GM23248 (cell line): Measurements from ENCODE around the gene ASMT. TPM values are rescaled to one million over a fixed set of nuclear protein-coding genes. Genes with fewer than 3 reads are reported as not detected.

Experiments
- DNase-seq: peaks from one replicate; pipeline ENCODE4 v3.0.0-alpha.2; 2015
- H2AFZ ChIP-seq: fragments of 200-600 bp; sonication (generic); 2 replicates; pipeline ENCODE4 v1.6.1; 2016; ENCODE audit warnings: antibody characterized with exemption
- H3F3A ChIP-seq: fragments of 200-600 bp; sonication (generic); 2 replicates; pipeline ENCODE4 v1.6.1; 2016; ENCODE audit warnings: mild to moderate bottlenecking, antibody characterized with exemption, mixed run types; ENCODE audit not compliant: insufficient read depth
- H3K27ac ChIP-seq: fragments of 200-600 bp; sonication (generic); 2 replicates; pipeline ENCODE4 v1.5.1; 2016; ENCODE audit warnings: mild to moderate bottlenecking
- H3K27me3 ChIP-seq: fragments of 200-600 bp; sonication (generic); replicated peaks from 2 replicates; pipeline ENCODE4 v1.6.1; 2016; ENCODE audit warnings: mild to moderate bottlenecking; ENCODE audit not compliant: insufficient read depth
- H3K36me3 ChIP-seq: fragments of 200-600 bp; sonication (generic); 2 replicates; pipeline ENCODE4 v1.6.1; 2016; ENCODE audit warnings: low read depth, mild to moderate bottlenecking
- H3K4me1 ChIP-seq: fragments of 200-600 bp; sonication (generic); 2 replicates; pipeline ENCODE4 v1.6.1; 2016; ENCODE audit warnings: mild to moderate bottlenecking; ENCODE audit not compliant: insufficient read depth
- H3K4me2 ChIP-seq: fragments of 200-600 bp; sonication (generic); one replicate; pipeline ENCODE4 v1.6.1; 2016; ENCODE audit warnings: mild to moderate bottlenecking; ENCODE audit not compliant: unreplicated experiment
- H3K4me3 ChIP-seq: fragments of 200-600 bp; sonication (generic); 2 replicates; pipeline ENCODE4 v1.5.1; 2016; ENCODE audit warnings: mild to moderate bottlenecking
- H3K79me2 ChIP-seq: fragments of 200-600 bp; sonication (generic); 2 replicates; pipeline ENCODE4 v1.6.1; 2016; ENCODE audit warnings: mild to moderate bottlenecking; ENCODE audit not compliant: insufficient read depth
- H3K9ac ChIP-seq: fragments of 200-600 bp; sonication (generic); 2 replicates; pipeline ENCODE4 v1.6.1; 2016; ENCODE audit warnings: mild to moderate bottlenecking
- H3K9me2 ChIP-seq: fragments of 200-600 bp; sonication (generic); 2 replicates; pipeline ENCODE4 v1.6.1; 2016; ENCODE audit warnings: mixed run types, mild to moderate bottlenecking, moderate library complexity; ENCODE audit not compliant: insufficient read depth
- H3K9me3 ChIP-seq: fragments of 200-600 bp; sonication (generic); one replicate; pipeline ENCODE4 v1.6.1; 2017; ENCODE audit warnings: low read depth
- H4K20me1 ChIP-seq: fragments of 200-600 bp; sonication (generic); 2 replicates; pipeline ENCODE4 v1.6.0; 2016; ENCODE audit not compliant: insufficient read depth
- EZH2 ChIP-seq: fragments of 200-600 bp; sonication (generic); IDR thresholded peaks from 2 replicates; pipeline ENCODE4 v1.6.1; 2018; ENCODE audit warnings: antibody characterized with exemption, mild to moderate bottlenecking; ENCODE audit not compliant: insufficient read depth, poor library complexity, severe bottlenecking
- EZH2phosphoT487 ChIP-seq: fragments of 200-600 bp; sonication (generic); IDR thresholded peaks from 2 replicates; pipeline ENCODE4 v1.6.1; 2018; ENCODE audit warnings: antibody characterized with exemption, moderate library complexity, mild to moderate bottlenecking, low read depth; ENCODE audit not compliant: insufficient read depth
- WGBS, 2 experiments: methylation state at CpG; one replicate each; pipeline ENCODE4 v1.1.6; 2015 to 2017; ENCODE audit warnings: low lambda C conversion rate in 2 of 2, low coverage in 1 of 2; ENCODE audit errors: missing lambda C conversion rate in 2 of 2; 5-methylcytosine and 5-hydroxymethylcytosine counted together
- in situ Hi-C: fragments of 300-500 bp; cut with MboI; formaldehyde crosslinking; loops from 2 replicates; pipeline ENCODE4 v1.15.0; 2020
- polyA plus RNA-seq: library from polyadenylated mRNA; unstranded; fragments of >200 nt; fragmentation: Nextera tagmentation; extraction: Ambion mirVana; gene quantifications from 2 replicates; pipeline ENCODE4 v1.2.1, GENCODE V29; 2016
- total RNA-seq: library from RNA; depleted of rRNA; stranded (reverse); fragments of >200 nt; shearing (Covaris generic); gene quantifications from 2 replicates; pipeline ENCODE4 v1.2.3, GENCODE V29; 2014

ASMT gene
- total and polyA plus RNA-seq, 2 experiments from 2014 or later: not detected

- Histone ChIP-seq H3K4me3 (no peak overlapping the region), H3K9ac (no peak overlapping the region), H3K27me3 (no peaks in the 10 kb centered on the region), H3K4me2 (no peak overlapping the region), H3K9me3 (no peaks in the 10 kb centered on the region), H2AFZ (no peak overlapping the region), H3F3A (no peaks in the 10 kb centered on the region), H3K9me2 (no peaks in the 10 kb centered on the region), H4K20me1 (no peaks in the 10 kb centered on the region), H3K79me2 (no peaks in the 10 kb centered on the region), H3K4me1 (no peaks in the 10 kb centered on the region), H3K36me3 (no peaks in the 10 kb centered on the region), H3K27ac (no peak overlapping the region)
- in situ Hi-C loops: no loop called here
- TF ChIP-seq EZH2phosphoT487 (no peak), EZH2 (no peak)
- 47 to 49% methylated on average over 6 of the region's 6 CpGs for WGBS, 2 experiments
- no peak for DNase-seq
These were observed 36.2 kb upstream of the ASMT start for GRCh38 chrX:1578511-1579173.

GRCh38 chrX:1581132-1581531 is 33.7 kb upstream of the ASMT start:
- no peaks in the 10 kb centered on the region for H3K36me3 ChIP-seq
- H3K4me1 ChIP-seq: no peaks in the 10 kb centered on the region
- 9 to 11% methylated on average over 4 of the region's 4 CpGs for WGBS, 2 experiments
- H4K20me1 ChIP-seq: no peaks in the 10 kb centered on the region
- H3K9me2 ChIP-seq: no peaks in the 10 kb centered on the region
- in situ Hi-C loops: no loop called here
- H3K9ac ChIP-seq: no peak overlapping the region
- no peaks in the 10 kb centered on the region for H3F3A ChIP-seq
- no peaks in the 10 kb centered on the region for H3K79me2 ChIP-seq
- H3K27ac ChIP-seq: no peak overlapping the region
- no peak overlapping the region for H2AFZ ChIP-seq
- H3K4me2 ChIP-seq: no peak overlapping the region
- H3K9me3 ChIP-seq: no peaks in the 10 kb centered on the region
- peak; percentile 48 for DNase-seq
- TF ChIP-seq EZH2phosphoT487: no peak
- no peak for TF ChIP-seq EZH2
- H3K27me3 ChIP-seq: no peaks in the 10 kb centered on the region
- no peak overlapping the region for H3K4me3 ChIP-seq

- H3K9me3 ChIP-seq: no peaks in the 10 kb centered on the region
- no peaks in the 10 kb centered on the region for H3F3A ChIP-seq
- TF ChIP-seq EZH2phosphoT487 (no peak), EZH2 (no peak)
- H3K79me2 ChIP-seq: no peaks in the 10 kb centered on the region
- no peak overlapping the region for H3K27ac ChIP-seq
- no peak overlapping the region for H3K9ac ChIP-seq
- H3K4me2 ChIP-seq: no peak overlapping the region
- no peaks in the 10 kb centered on the region for H3K27me3 ChIP-seq
- WGBS, 2 experiments: 39 to 41% methylated on average over 26 to 27 of the region's 27 CpGs
- no peaks in the 10 kb centered on the region for H3K36me3 ChIP-seq
- H2AFZ ChIP-seq: no peak overlapping the region
- H3K4me3 ChIP-seq: no peak overlapping the region
- H3K9me2 ChIP-seq: no peaks in the 10 kb centered on the region
- no peaks in the 10 kb centered on the region for H3K4me1 ChIP-seq
- in situ Hi-C loops: no loop called here
- DNase-seq: peak; percentile 25
- no peaks in the 10 kb centered on the region for H4K20me1 ChIP-seq
These were observed 32.0 kb upstream of the ASMT start for GRCh38 chrX:1582686-1583437.

GRCh38 chrX:1584237-1585011 is 30.4 kb upstream of the ASMT start:
- H3K27me3 ChIP-seq: no peaks in the 10 kb centered on the region
- H3K9me2 ChIP-seq: no peaks in the 10 kb centered on the region
- H3F3A ChIP-seq: no peaks in the 10 kb centered on the region
- no peaks in the 10 kb centered on the region for H3K79me2 ChIP-seq
- H3K9ac ChIP-seq: no peak overlapping the region
- no peak for DNase-seq
- TF ChIP-seq EZH2 (no peak), EZH2phosphoT487 (no peak)
- H4K20me1 ChIP-seq: no peaks in the 10 kb centered on the region
- no peak overlapping the region for H3K27ac ChIP-seq
- in situ Hi-C loops: no loop called here
- H3K9me3 ChIP-seq: no peaks in the 10 kb centered on the region
- no peak overlapping the region for H3K4me3 ChIP-seq
- H3K4me2 ChIP-seq: no peak overlapping the region
- 60 to 61% methylated on average over 8 of the region's 8 CpGs for WGBS, 2 experiments
- no peaks in the 10 kb centered on the region for H3K36me3 ChIP-seq
- H2AFZ ChIP-seq: no peak overlapping the region
- H3K4me1 ChIP-seq: no peaks in the 10 kb centered on the region
